BE2C (cell line): ENCODE data around the gene CCNY. TPM values are rescaled to one million over a fixed set of nuclear protein-coding genes. Genes with fewer than 3 reads are reported as not detected.

Experiments
- DNase-seq: peaks from one replicate; pipeline ENCODE4 v3.0.0-alpha.2; 2020
- H3K27me3 ChIP-seq: fragments of 250-450 bp; sonication (Bioruptor Pico); 2 replicates; pipeline ENCODE4 v1.5.1; 2020; ENCODE audit warnings: mild to moderate bottlenecking
- H3K36me3 ChIP-seq: fragments of 250-450 bp; sonication (Bioruptor Pico); 2 replicates; pipeline ENCODE4 v1.5.1; 2020; ENCODE audit warnings: mild to moderate bottlenecking
- H3K4me1 ChIP-seq: fragments of 250-450 bp; sonication (Bioruptor Pico); 2 replicates; pipeline ENCODE4 v1.5.1; 2020
- H3K4me3 ChIP-seq: 2 replicates; pipeline ENCODE4 v1.5.1; 2011; ENCODE audit warnings: low read depth, low read length
- H3K9me3 ChIP-seq: fragments of 250-450 bp; sonication (Bioruptor Pico); 2 replicates; pipeline ENCODE4 v1.5.1; 2020
- CTCF ChIP-seq: IDR thresholded peaks from 2 replicates; pipeline ENCODE4 v1.5.1; 2012; ENCODE audit warnings: mild to moderate bottlenecking, low read depth, low read length
- polyA plus RNA-seq: library from polyadenylated mRNA; unstranded; fragments of >200 nt; gene quantifications from one replicate; pipeline ENCODE4 v1.2.1, GENCODE V29; 2012; ENCODE audit warnings: low read depth, missing spikeins; ENCODE audit not compliant: insufficient read length, insufficient read depth

Gene CCNY
- 41.8 TPM for polyA plus RNA-seq

- peak; percentile 87 for DNase-seq
- no peak for TF ChIP-seq CTCF
- H3K4me3 ChIP-seq = peak within 1 kb of the TSS; percentile 84
- H3K4me1 ChIP-seq = no peaks in the 10 kb centered on the region; the same call in none of the 2 replicates
- no peaks in the 10 kb centered on the region for H3K9me3 ChIP-seq
- H3K27me3 ChIP-seq = no peaks in the 10 kb centered on the region
- peaks cover 5% of the 10 kb centered on the region; the same call in 1 of the 2 replicates for H3K36me3 ChIP-seq
Measured at GRCh38 chr10:35336084-35336831, at the start of gene CCNY. Gene CCNY, plus strand, starts transcription at chr10:35336509. Its CDS starts 545 bp downstream, at chr10:35337054.

GRCh38 chr10:35289198-35289597 lies 47.1 kb upstream of the CCNY start:
- no peak for TF ChIP-seq CTCF
- H3K4me1 ChIP-seq = no peaks in the 10 kb centered on the region
- no peaks in the 10 kb centered on the region for H3K27me3 ChIP-seq
- no peak for DNase-seq
- no peaks in the 10 kb centered on the region for H3K36me3 ChIP-seq
- no peak overlapping the region for H3K4me3 ChIP-seq
- H3K9me3 ChIP-seq = no peaks in the 10 kb centered on the region

GRCh38 chr10:35294506-35294905 lies 41.8 kb upstream of the CCNY start:
- no peaks in the 10 kb centered on the region for H3K36me3 ChIP-seq
- TF ChIP-seq CTCF = no peak
- H3K4me1 ChIP-seq = no peaks in the 10 kb centered on the region
- DNase-seq = no peak
- no peaks in the 10 kb centered on the region for H3K27me3 ChIP-seq
- H3K4me3 ChIP-seq = no peak overlapping the region
- H3K9me3 ChIP-seq = no peaks in the 10 kb centered on the region

- no peaks in the 10 kb centered on the region for H3K27me3 ChIP-seq
- H3K36me3 ChIP-seq = no peaks in the 10 kb centered on the region
- TF ChIP-seq CTCF = no peak
Measured at GRCh38 chr10:35299016-35299415, 37.3 kb upstream of the CCNY start.

GRCh38 chr10:35300063-35300699 lies 36.1 kb upstream of the CCNY start:
- H3K9me3 ChIP-seq = no peaks in the 10 kb centered on the region
- H3K4me1 ChIP-seq = no peaks in the 10 kb centered on the region
- no peak for DNase-seq
- no peak for TF ChIP-seq CTCF
- H3K27me3 ChIP-seq = no peaks in the 10 kb centered on the region
- no peaks in the 10 kb centered on the region for H3K36me3 ChIP-seq
- H3K4me3 ChIP-seq = no peak overlapping the region

More at GRCh38 chr10:35299016-35299415, 37.3 kb upstream of the CCNY start:
- no peaks in the 10 kb centered on the region for H3K4me1 ChIP-seq
- no peaks in the 10 kb centered on the region for H3K9me3 ChIP-seq
- DNase-seq = no peak
- no peak overlapping the region for H3K4me3 ChIP-seq

GRCh38 chr10:35304649-35305048 lies 31.7 kb upstream of the CCNY start:
- TF ChIP-seq CTCF = no peak
- Histone ChIP-seq H3K4me1 (no peaks in the 10 kb centered on the region; the same call in 1 of the 2 replicates), H3K9me3 (no peaks in the 10 kb centered on the region), H3K27me3 (no peaks in the 10 kb centered on the region), H3K4me3 (no peak overlapping the region), H3K36me3 (no peaks in the 10 kb centered on the region)
- DNase-seq = no peak
